Gastrocnemius medialis (tissue), 4 donors: ENCODE data around the gene DOCK7. TPM values are rescaled to one million over a fixed set of nuclear protein-coding genes. Genes with fewer than 3 reads are reported as not detected.

Experiments
- ATAC-seq, 2 donors: fragments of 150-250 bp; one replicate each; pipeline ENCODE4 v1.9.1; 2016
- DNase-seq, 2 donors: peaks; one replicate each; pipeline ENCODE4 v3.0.0-alpha.2; 2019
- H3K27ac ChIP-seq, 4 donors: fragments of 200-600 bp; sonication (generic); 1 replicate in 1 of 4; 2 replicates in 3 of 4; pipeline ENCODE4 v1.5.1; 2016 to 2018; ENCODE audit warnings: mild to moderate bottlenecking in 2 of 4, moderate library complexity in 1 of 4
- H3K27me3 ChIP-seq, 3 donors: fragments of 200-600 bp; sonication (generic) in 2 of 3; 1 replicate in 1 of 3; 2 replicates in 2 of 3; pipeline versions ENCODE4 v1.5.1 to v1.6.0; 2016 to 2019; ENCODE audit warnings: mild to moderate bottlenecking in 1 of 3, moderate library complexity in 1 of 3
- H3K36me3 ChIP-seq, 2 donors: fragments of 200-600 bp; sonication (generic) in 1 of 2; one replicate each; pipeline ENCODE4 v1.5.1; 2017 to 2018
- H3K4me1 ChIP-seq, 2 donors: fragments of 200-600 bp; sonication (generic) in 1 of 2; one replicate each; pipeline ENCODE4 v1.5.1; 2016 to 2017; ENCODE audit warnings: mild to moderate bottlenecking in 2 of 2
- H3K4me3 ChIP-seq, 4 donors: fragments of 200-600 bp; sonication (generic) in 3 of 4; 1 replicate in 1 of 4; 2 replicates in 3 of 4; pipeline ENCODE4 v1.5.1; 2016 to 2019; ENCODE audit warnings: mild to moderate bottlenecking in 2 of 4
- H3K9me3 ChIP-seq, 3 donors: fragments of 200-600 bp; sonication (generic) in 2 of 3; 1 replicate in 1 of 3; 2 replicates in 2 of 3; pipeline ENCODE4 v1.5.1; 2016 to 2019
- CTCF ChIP-seq, 5 experiments: fragments of 450-650 bp in 3 of 5; fragments of 200-600 bp in 2 of 5; sonication (generic) in 2 of 5; IDR thresholded peaks in 4 of 5; conservative IDR thresholded peaks in 1 of 5; 1 replicate in 4 of 5; 2 replicates in 1 of 5; pipeline ENCODE4 v1.5.1; 2016 to 2019; ENCODE audit warnings: antibody characterized with exemption in 5 of 5, mild to moderate bottlenecking in 3 of 5, moderate library complexity in 3 of 5
- POLR2A ChIP-seq, 2 donors: fragments of 450-650 bp; IDR thresholded peaks; one replicate each; pipeline ENCODE4 v1.6.1; 2017; ENCODE audit warnings: antibody characterized with exemption in 2 of 2, mild to moderate bottlenecking in 2 of 2, moderate library complexity in 2 of 2
- in situ Hi-C, 4 donors: fragments of 200-750 bp; cut with MboI; loops; one replicate each; pipeline versions ENCODE4 v1.15.0 to v1.8.0; 2017; ENCODE audit warnings: low sequenced_read_pairs in 4 of 4
- intact Hi-C: fragments of 100-400 bp; cut with DNase I; formaldehyde crosslinking; loops from one replicate; pipeline ENCODE4 v1.15.1; 2023; ENCODE audit warnings: low total_unique reads
- total RNA-seq, 4 donors: library from RNA; depleted of rRNA; stranded (reverse); fragments of >200 nt; gene quantifications; one replicate each; pipeline versions ENCODE4 v1.1.0 to v1.2.3, GENCODE V29; 2016

Gene DOCK7
- total RNA-seq, 4 donors from 2014 or later, result 7.9 to 14.7 (median 10.9) TPM

GRCh38 chr1:62426237-62426636 lies 261.9 kb downstream of the DOCK7 start:
- Histone ChIP-seq H3K27me3 (no peaks in the 10 kb centered on the region), H3K4me3 (no peak overlapping the region), H3K27ac (no peak overlapping the region), H3K36me3 (no peaks in the 10 kb centered on the region), H3K9me3 (no peaks in the 10 kb centered on the region), H3K4me1 (no peaks in the 10 kb centered on the region)
- no peak for DNase-seq
- in situ Hi-C loops (no loop called here), intact Hi-C loops (no loop called here)
- TF ChIP-seq CTCF (IDR thresholded peaks at IDR 0.05 in 4 of 5, conservative IDR thresholded peaks at IDR 0.05 in 1 of 5) (no peak), POLR2A (IDR thresholded peaks at IDR 0.05) (no peak)
- no peak for ATAC-seq

GRCh38 chr1:62425041-62425440 lies 263.1 kb downstream of the DOCK7 start:
- in situ Hi-C loops, result no loop called here
- DNase-seq (no peak), ATAC-seq (no peak)
- H3K4me3 ChIP-seq, result no peak overlapping the region
- H3K27me3 ChIP-seq, result no peaks in the 10 kb centered on the region
- intact Hi-C loops, result no loop called here
- no peaks in the 10 kb centered on the region for H3K9me3 ChIP-seq
- no peaks in the 10 kb centered on the region for H3K4me1 ChIP-seq
- no peaks in the 10 kb centered on the region for H3K36me3 ChIP-seq
- no peak for TF ChIP-seq POLR2A (IDR thresholded peaks at IDR 0.05)
- no peak for TF ChIP-seq CTCF (IDR thresholded peaks at IDR 0.05 in 4 of 5, conservative IDR thresholded peaks at IDR 0.05 in 1 of 5)
- no peak overlapping the region for H3K27ac ChIP-seq

GRCh38 chr1:62424411-62424810 lies 263.8 kb downstream of the DOCK7 start:
- intact Hi-C loops, result no loop called here
- TF ChIP-seq CTCF (IDR thresholded peaks at IDR 0.05 in 4 of 5, conservative IDR thresholded peaks at IDR 0.05 in 1 of 5), result no peak
- TF ChIP-seq POLR2A (IDR thresholded peaks at IDR 0.05), result no peak
- in situ Hi-C loops, result no loop called here

GRCh38 chr1:62423580-62424242 lies 264.5 kb downstream of the DOCK7 start:
- ATAC-seq (no peak), DNase-seq (no peak)
- in situ Hi-C loops, result no loop called here
- H3K4me1 ChIP-seq, result no peaks in the 10 kb centered on the region
- no peaks in the 10 kb centered on the region for H3K27me3 ChIP-seq
- no peak overlapping the region for H3K4me3 ChIP-seq
- H3K9me3 ChIP-seq, result no peaks in the 10 kb centered on the region
- H3K27ac ChIP-seq, result no peak overlapping the region
- TF ChIP-seq POLR2A (IDR thresholded peaks at IDR 0.05) (no peak), CTCF (IDR thresholded peaks at IDR 0.05 in 4 of 5, conservative IDR thresholded peaks at IDR 0.05 in 1 of 5) (no peak)
- intact Hi-C loops, result no loop called here
- no peaks in the 10 kb centered on the region for H3K36me3 ChIP-seq

More at GRCh38 chr1:62424411-62424810, 263.8 kb downstream of the DOCK7 start:
- H3K4me3 ChIP-seq, result no peak overlapping the region
- no peak for ATAC-seq
- no peak overlapping the region for H3K27ac ChIP-seq
- H3K27me3 ChIP-seq, result no peaks in the 10 kb centered on the region
- H3K9me3 ChIP-seq, result no peaks in the 10 kb centered on the region
- H3K36me3 ChIP-seq, result no peaks in the 10 kb centered on the region
- H3K4me1 ChIP-seq, result no peaks in the 10 kb centered on the region
- DNase-seq, result no peak

- no peaks in the 10 kb centered on the region for H3K27me3 ChIP-seq
- H3K4me1 ChIP-seq, result no peaks in the 10 kb centered on the region
- TF ChIP-seq POLR2A (IDR thresholded peaks at IDR 0.05) (no peak), CTCF (IDR thresholded peaks at IDR 0.05 in 4 of 5, conservative IDR thresholded peaks at IDR 0.05 in 1 of 5) (no peak)
- no peaks in the 10 kb centered on the region for H3K36me3 ChIP-seq
- DNase-seq (no peak), ATAC-seq (no peak)
- H3K27ac ChIP-seq, result no peak overlapping the region
- no peak overlapping the region for H3K4me3 ChIP-seq
- in situ Hi-C loops, result no loop called here
- intact Hi-C loops, result no loop called here
- H3K9me3 ChIP-seq, result no peaks in the 10 kb centered on the region
Observed at GRCh38 chr1:62420214-62420613, 268.0 kb downstream of the DOCK7 start.
